SH-SY5Y (cell line): ENCODE data around the gene LEFTY2.

Source experiments
- GATA2 ChIP-seq: IDR thresholded peaks from 2 replicates; pipeline ENCODE4 v1.6.1; 2011; ENCODE audit warnings: mild to moderate bottlenecking, low read depth, low read length
- GATA3 ChIP-seq: IDR thresholded peaks from 2 replicates; pipeline ENCODE4 v1.6.1; 2011; ENCODE audit warnings: low read depth, mild to moderate bottlenecking, low read length, moderate library complexity

- TF ChIP-seq GATA3 (no peak), GATA2 (no peak)
Observed at GRCh38 chr1:225933072-225933471, 7.9 kb downstream of the LEFTY2 start.
